Activated CD8-positive, alpha-beta memory T cell treated with anti-CD3 and anti-CD28 coated beads for 24 hours (primary cell): ENCODE results near the gene STK10.
A peak's percentile ranks its signal among the peaks of the same experiment; 100 is the strongest.

Experiments used
- DNase-seq: peaks from one replicate; pipeline ENCODE4 v3.0.0-alpha.2; 2020

Gene STK10

DNA sequence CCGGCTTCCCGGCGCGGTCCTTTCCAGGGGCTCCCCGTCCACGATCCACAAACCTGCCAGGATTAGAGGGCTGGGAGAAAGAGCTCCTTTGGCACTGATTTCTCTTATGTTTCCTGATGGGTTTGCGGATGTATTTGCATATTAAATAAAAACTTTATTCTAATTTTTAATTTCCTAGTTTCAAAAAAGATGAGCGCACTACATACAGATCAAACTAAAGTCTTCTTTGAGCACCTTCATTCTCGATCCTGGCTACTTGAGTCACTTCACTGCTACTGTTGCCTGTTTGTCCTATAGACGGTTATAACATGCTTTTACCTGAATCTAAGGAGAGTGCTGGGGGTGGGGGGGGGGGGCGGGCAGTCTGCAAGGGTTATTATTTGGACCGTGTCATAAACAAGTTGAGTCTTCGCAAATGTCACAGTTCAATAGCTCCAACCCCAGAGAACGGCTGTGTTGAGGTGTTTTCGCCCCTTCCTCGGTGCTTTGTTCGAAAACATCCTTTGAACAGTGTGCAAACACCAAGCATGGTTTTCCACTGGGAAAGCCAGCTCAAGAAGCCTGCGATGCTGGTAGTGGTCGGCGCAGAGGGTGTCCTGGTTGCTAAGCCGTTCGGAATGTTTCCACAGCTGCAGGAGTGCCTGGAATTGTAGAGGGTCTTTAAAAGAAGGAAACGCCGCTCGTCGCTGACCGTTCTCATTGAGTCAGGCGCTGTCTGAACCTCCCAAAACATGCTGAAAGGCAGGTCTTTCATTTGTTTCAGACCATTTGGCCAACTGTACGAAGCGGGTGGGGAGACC is 1.1 kb upstream of the STK10 start:
- peak; percentile 56 for DNase-seq

DNA sequence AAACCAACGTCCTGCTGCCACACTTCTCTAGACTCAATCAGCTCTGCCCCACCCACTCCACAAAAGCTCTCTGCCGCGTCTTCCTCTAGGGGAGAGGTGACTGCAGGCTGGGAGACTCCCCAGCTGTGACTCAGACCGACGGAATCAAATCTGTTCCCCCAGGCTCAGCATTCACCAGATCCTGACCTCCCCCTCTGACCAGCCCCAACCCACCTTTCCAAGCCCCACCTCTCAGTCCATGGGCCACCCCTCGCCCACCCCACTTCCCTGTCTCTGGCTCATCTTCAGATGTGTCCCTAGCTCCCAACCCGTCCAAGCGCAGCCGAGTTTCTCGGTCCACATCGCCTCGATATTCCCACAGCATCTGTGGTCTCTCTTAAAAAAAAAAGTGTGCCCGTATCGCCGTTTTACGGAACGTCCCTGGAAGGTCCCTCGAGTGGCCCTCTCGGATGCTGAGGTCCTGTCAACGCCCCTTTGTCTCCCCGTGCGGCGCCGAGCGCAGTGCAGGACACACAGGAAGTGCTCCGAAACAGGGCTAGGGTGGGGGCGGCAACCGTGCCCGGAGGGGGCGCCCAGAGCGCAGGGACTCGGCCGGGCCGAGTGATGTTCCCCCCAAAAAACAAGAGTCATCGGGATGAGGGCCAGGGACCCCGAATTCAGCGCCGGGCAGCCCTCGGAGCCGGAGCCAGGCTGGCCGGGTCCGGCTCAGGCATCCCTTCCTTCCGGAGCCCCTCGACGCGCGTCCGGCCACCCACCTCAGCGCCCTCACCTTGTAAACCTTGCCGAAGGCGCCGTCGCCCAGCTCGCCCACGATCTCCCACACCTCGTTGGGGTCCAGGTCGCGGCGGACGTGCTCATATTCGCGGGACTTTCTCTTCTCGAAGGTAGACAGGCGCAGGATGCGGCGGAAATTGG is 649 bp downstream of the STK10 start:
- DNase-seq: peak; percentile 86

DNA sequence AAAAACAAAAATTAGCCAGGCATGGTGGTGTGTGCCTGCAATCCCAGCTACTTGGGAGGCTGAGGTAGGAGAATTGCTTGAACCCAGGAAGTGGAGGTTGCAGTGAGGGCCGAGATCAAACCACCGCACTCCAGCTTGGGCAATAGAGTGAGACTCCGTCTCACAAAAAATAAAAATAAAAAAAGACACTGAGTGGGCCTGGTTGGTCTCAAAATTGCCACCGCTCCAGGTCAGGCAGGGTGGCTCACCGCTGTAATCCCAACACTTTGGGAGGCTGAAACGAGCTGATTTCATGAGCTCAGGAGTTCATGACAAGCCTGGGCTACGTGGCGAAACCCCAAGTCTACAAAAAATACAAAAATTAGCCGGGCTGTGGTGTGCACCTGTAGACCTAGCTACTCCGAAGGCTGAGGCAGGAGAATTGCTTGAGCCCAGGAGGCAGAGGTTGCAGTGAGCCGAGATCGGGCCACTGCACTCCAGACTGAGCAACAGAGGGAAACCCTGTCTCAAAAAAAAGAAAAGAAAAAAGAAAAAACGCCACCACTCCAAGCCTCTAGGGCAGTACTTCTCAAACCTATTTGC is 1.8 kb downstream of the STK10 start:
- DNase-seq: peak; percentile 57

DNA sequence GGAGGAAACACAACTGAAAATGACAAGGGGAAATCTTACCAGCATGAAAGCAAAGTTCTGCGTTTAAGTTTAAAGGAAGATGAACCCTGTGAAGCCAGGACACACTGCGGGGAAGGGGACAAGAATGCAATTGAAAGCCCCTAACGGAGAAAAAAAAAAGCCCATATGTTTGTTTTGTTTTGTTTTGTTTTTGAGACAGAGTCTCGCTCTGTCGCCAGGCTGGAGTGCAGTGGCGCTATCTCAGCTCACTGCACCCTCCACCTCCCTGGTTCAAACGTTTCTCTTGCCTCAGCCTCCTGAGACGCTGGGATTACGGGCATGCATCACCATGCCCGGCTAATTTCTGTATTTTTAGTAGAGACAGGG is 2.9 kb downstream of the STK10 start:
- no peak for DNase-seq

DNA sequence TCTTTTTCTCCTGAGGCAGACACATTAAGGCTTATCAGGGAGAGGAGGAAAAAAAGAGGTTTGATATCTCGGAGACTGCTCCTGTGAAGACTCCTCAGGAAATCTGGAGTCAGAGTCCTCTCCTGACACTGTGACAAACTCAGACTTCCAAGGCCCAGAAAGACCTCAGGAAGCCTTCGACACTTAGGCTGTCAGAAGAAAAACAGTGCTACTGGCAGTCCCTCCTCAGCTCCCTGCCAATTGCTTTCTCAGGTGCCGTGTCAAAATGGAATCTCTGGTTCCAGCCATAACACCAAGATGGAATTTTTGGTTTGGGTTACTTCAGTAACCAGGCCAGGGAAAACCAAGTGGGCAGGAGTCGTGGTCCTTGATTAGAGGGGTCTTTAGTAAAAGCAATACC is 4.1 kb downstream of the STK10 start:
- no peak for DNase-seq

DNA sequence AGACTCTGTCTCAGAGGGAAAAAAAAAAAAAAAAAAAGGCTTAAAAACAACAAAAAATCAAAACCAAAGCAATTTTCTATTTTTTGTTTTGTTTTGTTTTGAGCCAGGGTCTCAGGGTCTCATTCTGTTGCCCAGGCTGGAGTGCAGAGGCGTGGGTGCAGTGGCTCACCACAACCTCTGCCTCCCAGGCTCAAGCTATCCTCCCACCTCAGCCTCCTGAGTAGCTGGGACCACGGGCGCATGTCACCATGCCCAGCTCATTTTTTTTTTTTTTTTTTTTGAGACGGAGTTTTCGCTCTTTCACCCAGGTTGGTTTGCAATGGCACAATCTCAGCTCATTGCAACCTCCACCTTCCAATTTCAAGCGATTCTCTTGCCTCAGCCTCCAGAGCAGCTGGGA is 5.7 kb downstream of the STK10 start:
- DNase-seq: no peak

DNA sequence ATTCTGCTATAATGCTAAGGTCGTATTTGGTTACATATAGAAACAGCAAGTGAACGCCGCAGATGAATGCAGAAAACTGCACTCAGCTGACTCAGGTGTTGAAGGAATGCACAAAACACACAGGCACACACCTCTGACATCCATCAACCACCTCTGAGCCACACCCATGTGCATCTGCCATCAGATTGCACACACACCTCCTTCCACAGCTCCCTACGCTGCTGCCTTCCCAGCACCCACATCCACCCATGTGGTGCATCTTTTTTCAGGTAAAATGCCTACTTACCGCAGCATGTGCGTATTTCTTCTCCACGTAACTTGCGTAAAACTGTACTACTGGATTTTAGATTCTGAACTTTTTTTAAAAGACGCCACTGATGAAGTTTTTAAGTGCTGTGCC is 7.1 kb downstream of the STK10 start:
- no peak for DNase-seq

DNA sequence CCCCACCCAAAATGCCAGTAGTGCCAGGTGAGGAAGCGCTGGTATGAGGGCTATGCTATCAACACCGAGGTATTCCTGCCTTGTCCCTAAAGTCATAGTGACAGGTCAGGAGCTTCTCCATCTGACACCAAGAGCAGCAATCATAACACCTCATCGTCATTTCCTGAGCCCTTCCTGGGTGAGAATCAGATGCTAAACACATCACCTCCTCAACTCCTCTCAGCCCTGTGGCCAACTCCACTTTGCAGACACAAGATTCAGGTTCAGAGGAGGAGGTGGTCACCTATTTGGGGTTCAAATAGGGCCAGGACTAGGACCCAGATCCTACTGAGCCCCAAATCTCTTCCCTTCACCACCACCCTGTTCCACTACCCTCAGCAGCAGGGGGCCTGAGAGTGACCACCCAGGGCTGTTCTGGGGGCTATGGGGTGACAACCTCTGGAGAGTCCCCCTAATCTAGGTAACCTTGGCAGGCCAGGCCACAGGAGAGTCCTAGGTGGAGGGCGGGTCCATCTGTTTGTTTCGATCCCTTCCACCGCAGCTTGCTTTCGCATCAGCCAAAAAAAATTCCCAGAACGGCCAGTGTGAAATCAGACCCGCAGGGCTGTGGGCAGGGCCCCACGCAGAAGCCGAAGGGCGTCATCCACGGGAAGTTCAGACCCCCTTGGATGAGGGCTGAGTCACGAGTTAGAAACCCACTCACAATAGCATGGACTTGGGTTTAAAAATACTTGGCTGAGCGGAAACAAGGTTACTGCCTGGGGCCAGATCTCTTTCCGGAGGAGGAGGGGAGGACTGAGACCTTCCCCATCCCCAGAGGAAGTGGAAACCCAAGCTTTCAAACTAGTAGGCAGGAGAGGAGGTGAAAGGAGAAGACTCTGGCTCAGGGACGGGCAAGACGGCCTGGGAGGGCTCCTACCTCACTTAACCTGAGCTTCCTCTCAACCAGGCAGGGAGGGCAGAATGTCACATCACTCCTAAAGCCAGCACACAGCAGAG is 8.7 kb downstream of the STK10 start:
- peak; percentile 75 for DNase-seq

DNA sequence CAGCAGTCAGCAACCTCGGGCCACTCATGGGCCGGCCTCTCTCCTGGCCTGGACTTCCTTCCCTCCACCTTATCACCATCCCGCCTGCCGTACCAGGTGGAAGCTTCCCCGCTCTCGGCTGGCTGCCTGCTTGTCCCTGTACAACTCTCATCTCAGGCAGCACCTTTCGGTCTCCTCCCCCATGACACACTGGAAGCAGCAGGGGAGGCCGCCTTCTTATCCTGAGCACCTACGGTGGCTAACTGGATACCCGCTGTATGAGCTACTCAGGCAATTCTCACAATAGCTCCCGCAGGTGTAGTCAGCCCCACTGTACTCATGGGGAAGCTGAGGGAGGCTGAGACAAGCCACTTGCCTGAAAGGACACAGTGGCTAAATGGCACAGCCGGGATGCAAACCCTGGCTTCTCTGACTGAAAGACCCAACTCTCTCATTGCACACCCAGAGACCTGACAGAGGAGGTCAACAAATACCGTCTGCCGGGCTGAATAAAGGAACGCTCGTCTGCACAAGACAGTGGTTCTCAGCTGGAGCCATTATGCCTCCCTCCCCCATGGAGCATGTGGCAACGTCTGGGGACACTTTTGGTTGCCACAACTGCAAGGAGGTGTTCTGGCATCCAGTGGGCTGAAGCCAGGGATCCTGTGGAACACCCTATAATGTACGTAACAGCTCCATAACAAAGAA is 9.6 kb downstream of the STK10 start:
- peak; percentile 77 for DNase-seq

DNA sequence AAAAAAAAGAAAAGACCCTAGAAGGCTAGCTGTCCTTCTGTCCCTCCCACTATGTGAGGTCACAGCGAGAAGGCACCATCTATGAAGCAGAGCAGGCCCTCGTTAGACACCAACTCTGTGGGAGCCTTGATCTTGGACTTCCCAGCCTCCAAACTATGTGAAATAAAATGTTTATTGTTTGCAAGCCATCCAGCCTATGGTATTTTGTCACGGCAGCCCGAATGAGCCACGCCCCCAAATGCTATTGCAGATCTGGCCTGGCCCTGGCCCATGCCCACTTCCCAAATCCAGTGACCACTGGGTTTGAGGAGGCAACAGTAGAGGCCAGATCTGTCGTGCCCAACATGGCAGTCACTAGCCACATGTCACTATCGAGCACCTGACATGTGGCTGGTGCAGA is 10.8 kb downstream of the STK10 start:
- no peak for DNase-seq

DNA sequence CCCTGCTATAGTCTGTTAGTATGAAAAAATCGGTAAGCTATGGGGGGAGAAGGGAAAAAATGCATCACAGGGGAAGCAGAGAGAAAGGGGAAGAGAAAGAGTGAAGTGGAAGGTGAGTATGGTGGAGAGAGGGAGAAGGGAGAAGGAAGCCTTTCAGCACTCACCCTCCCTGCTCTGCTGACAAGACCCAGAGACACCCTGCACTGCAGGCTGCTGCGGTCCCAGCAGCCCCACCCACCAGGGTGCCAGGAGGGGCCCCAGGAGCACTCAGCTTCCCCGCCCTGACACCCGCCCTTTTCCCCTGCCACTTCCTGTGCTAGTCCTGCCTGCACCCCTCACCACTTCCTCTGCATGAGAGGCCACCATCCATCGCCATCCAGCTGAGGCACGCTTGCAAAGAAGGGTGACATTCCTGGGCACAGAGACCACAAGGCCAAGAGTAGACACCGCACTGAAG is 12.7 kb downstream of the STK10 start:
- DNase-seq: peak; percentile 92

DNA sequence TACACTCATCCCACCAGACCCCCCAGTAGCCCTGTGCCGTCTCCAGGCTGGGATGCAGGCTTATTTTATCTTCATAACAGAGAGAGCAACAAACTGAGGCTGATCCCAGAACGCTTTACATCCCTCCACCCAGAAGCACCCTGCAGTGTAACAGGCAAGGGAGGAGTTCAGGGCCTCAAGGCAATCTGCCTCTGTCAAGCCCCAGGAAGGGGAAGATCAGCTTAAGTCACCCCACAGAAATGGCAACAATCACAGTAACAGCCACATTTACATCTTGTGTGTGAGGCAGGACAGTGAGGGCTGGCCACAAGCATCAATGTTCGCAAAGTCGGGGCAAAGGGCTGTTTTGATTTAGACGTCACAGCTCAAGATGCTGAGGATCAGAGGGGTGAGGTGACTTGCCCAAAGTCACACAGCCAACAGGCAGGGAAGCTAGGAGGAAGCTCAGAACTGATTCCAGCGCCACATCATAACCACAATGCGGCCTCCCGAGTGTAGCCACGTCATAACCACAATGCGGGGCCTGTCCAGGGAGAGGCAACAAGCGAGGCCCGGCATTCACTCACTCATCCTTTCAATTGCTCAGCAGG is 14.4 kb downstream of the STK10 start:
- peak; percentile 84 for DNase-seq

DNA sequence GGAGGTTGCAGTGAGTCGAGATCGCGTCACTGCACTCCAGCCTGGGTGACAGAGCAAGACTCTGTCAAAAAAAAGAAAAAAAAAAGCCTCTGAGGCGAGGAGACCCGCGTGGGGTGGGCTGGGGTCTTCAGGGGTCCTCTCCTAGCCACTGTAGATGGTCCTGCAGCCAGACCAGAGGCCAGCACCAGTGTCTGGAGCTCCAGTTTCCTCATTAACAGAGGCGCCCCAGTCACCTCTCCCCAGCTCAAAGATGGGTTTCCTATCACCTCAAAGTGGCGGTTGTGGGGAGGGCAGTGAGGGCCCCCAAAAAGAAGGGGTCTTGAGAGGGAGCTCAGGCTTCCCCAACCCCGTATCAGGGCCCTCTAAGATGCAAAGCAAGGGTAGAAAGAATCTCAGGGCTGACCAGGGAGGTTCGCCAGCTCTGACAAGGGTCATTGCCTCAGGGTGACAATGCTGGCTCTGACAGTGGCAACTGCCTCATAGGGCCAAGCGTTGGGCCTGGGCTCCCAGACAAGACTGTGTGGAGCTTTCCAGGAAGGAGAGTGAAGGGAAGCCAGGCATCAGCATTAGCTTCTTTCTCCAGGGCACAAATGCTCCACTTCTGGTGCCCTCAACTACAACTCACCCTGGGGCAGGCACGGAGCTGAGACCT is 15.0 kb downstream of the STK10 start:
- no peak for DNase-seq

DNA sequence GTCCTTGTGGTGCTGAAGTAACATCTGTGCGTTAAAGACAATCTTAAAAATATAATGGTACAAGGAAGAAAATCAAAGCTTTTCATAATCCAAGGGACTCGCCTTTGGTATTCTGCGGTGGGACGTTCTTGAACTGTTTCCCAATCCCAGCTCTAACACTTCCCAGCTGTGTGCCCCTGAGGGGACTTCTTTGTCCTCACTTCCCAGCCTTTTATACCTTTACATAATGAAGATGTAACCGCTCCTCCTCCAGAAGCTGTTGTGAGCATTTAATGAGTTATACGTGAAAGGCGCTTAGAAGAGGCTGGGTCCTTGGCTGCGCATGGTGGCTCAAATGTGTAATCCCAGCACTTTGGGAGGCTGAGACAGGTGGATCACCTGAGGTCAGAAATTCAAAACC is 16.9 kb downstream of the STK10 start:
- DNase-seq: no peak

DNA sequence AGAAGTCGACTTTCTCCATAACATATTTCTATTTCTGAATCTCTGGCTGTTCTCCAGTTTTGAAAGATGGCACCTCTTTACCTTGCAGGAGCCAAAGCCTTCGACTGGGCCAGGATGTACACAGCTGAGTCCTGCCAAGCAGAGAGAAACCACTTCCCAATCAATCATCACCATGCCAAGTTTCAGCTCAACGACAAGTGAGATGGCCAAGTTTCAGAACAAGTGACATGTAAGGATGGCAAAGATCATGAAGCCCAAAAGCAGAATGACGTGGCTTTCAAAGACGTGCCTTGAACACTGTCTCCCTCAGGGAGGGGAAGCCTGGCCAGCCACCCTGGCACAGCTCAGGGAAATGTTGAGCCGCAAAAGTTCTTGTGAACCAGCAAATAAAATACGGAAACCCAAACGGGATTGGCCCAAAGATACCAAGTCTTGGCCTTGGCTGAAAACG is 17.7 kb downstream of the STK10 start:
- no peak for DNase-seq

DNA sequence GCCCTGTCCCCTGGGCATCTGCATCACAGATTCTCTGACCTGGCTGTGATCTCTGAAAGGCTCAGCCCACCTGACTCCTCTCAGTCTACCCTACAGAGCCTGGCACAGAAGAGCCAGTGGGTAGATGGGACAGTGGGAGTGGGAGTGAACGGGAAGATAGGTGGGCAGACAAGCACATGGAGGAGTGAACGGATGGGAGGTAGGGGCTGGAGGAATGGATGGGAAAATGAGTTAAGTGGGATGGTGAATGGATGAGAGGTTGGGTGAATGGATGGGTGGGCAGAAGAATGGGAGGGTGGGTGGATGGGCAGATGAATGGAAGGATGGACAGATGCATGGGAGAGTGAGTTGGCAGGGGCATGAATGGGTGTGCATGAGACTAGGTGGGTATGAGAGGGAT is 18.8 kb downstream of the STK10 start:
- no peak for DNase-seq

DNA sequence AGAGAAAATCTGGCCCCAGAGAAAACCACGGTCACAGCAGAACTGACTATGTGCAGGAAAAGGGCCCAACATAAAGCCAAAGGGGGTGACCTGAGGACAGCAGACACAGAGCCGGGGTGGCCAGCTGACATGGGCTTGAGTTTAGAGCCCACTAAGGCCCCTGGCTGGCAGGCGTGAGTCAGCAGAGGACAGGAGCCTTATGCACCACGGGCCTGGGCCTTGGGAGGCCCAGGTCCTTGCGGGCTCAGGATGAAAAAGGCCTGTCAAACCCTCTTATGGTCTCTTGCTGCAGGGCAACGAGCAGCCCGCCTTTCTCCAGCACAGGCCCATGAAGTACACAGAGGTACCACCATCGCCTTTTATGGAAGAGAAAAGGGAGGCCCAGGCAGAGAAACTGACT is 19.7 kb downstream of the STK10 start:
- no peak for DNase-seq

DNA sequence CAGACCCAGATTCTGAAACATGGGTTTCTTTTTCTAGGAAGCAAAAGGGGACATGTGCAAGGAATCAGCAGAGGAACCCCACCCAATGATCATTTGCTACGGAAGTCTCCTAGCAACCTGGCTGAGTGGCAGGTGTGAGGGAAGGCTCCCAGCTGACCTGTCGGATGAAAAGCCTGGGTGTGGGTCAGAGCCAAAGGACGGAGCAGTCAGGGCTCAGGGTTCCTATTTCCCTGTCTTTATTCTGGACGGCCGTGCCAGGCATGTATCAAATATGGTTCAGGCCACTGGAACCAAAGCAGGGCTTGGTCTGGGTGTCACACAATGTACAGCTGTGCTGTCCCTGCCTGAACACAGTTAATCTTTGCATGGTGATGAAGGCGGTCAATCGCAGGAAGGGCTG is 20.1 kb downstream of the STK10 start:
- no peak for DNase-seq

DNA sequence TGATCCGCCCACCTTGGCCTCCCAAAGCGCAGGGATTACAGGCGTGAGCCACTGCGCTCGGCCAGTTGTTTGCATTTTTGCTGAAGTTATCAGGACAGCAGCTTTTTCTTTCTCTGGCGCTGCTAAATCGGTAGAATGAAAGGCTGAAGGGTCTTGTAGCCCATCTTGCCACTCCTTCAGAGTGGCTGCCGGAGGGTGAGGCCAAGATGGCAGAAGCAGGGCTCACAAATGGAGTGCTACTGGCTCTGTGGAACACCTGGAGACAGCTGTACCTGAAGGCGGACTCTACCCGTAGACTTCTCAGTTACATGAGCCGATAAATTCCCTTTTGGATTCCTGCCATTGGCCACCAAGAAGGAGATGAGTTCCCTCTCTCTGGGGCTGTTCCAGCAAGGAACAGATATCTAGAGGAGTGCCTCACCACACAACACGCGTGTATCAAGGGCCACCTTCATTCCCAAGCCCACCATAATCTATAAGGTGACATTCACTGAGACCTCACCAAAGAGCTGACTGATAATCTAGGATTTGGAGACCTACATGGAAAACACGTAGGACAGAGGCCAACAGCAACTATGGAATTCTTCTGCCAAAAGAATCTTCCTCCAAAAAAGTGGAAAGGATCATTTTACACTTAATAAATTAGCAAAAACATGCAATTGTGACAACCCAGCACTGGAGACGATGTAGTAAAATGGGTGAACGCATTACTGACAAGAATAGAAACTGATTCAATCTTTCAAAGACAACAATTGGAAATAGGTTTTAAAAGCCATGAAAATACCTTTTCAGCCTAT is 21.8 kb downstream of the STK10 start:
- DNase-seq: no peak

DNA sequence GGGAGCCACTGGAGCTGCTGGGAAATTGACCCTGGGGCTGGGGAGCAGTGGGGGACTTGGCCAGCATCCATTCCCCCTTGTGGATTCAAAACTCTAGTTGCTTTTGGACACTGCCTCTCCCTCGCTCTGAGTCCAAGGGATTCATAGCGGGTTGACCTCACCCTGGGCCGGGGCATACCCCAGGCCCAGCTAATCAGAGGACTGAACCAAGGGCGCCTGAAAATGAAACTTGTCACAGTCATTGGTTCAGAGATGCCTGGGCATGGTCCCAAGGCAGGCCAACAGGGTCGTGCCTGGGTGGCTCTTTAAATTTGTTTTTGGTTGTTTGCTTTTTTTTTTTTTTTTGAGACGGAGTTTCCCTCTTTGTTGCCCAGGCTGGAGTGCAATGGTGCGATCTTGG is 22.6 kb downstream of the STK10 start:
- no peak for DNase-seq
